GM12801 (cell line): ENCODE results near the gene FOXA3.

ENCODE experiments used
- CTCF ChIP-seq: IDR thresholded peaks from one replicate; pipeline ENCODE4 v1.5.1; 2011; ENCODE audit warnings: control low read depth; ENCODE audit not compliant: insufficient read length; ENCODE audit errors: extremely low read depth

FOXA3 gene

GRCh38 chr19:45884682-45885555, 20.8 kb downstream of the FOXA3 start:
- no peak for TF ChIP-seq CTCF

DNA sequence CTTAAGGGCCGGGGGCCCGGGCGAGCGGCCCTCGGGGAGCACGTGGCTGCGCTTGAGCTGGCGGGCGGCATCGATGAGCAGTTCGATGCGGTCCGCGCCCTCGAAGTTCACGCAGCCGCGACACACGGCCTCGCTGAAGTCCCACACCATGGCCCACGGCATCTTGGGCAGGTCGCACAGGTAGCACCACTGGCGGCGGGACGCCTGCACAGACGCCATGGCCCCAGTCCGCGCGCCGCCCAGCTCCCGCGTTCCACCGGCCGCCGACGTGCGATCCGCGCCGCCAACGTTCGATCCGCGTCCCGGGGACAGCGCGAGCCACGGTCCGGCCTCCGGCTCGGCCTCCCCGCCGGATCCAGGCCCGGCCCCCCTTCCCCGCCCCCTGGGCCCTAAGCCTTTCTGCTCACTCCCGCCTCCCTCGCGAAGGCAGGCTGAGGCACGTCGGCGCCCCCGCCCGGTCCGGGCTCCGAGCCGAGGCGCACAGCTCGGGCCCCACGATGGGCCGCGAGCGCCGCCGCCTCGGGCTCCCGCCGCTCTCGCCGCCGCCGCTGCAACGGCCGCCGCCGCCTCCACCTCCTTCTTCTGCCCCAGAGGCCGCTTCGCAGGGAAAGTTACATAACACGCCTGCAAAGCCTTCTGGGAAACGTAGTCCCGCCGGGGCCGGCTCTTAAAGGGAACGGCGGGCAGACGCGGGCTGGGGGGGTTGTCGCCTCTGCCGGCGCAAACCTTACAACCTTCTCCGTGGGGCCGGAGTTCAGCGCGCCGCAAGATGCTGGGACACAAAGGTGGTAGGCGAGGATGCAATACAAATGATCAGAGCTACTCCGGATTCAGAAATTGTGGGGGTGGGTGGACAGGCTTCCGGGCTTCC, 21.7 kb downstream of the FOXA3 start, which contains the start of gene IRF2BP1:
IRF2BP1 (minus strand) TSS at position 586 of the 871 bp plus-strand sequence; CDS start at position 219, 367 bp downstream.
- TF ChIP-seq CTCF = no peak

DNA sequence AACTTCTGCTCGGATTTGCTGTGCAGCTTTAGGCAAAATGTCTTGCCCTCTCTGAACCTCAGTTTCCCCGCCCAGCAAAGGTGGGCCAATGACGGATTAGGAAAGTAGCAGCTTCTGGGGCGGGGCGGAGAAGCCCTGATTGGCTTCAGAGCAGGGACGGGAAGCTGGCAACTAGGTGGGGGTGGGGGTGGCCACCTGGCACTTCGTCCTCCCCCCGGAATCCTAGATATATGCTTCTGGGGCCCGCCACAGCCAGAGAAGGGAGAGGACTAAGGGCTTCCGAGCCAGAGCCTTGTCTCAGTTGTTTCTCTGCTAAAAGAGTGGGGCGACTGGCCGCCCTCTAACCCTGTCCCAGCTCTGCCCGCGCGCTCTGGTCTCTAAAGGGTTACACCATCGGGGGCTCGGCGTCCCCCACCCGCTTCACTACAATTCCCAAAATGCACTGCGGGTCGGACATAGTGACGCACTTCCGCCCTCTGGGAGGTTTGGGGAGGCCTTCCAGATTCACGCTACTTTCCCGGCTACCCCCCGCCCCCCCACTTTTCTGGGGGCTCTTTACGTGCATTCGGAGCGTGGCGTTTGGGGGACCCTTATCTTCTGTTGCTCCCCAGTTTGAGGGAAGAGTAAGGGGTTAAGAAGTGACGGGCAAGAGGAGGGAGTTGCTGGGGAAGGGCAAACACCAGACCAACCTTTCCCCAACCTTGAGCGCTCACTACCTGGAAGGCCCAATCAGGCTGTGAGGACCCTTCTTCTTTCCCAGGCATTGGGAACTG, 22.5 kb downstream of the FOXA3 start:
- TF ChIP-seq CTCF = no peak

DNA sequence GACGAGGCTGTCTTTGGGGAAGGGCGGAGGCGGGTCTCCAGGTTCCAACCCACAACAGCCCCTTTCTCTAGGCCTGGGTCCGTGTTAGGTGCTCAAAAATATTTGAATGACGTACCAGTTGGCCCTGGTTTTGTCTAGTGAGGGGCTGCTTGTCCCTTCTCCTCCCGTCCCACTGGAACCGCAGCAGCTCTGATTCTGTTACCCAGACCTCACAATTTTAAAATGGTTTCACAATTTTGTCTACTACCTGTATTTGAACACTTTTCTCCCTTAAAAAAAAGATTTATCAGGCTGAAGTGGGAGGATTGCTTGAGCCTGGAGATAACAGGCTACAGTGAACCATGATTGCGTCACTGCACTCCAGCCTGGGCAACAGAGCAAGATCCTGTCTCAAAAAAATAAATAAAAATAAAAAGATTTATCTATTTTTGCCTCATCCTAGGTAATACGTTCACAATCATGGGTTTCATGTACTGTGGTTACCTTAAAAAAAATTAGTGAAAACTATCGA, 23.1 kb downstream of the FOXA3 start:
- no peak for TF ChIP-seq CTCF

- TF ChIP-seq CTCF = no peak
Measured at GRCh38 chr19:45889210-45889885, 25.2 kb downstream of the FOXA3 start.

GRCh38 chr19:45890877-45891276, 26.8 kb downstream of the FOXA3 start:
- no peak for TF ChIP-seq CTCF
